ENCODE data around the gene CMSS1.

CMSS1 gene

DNA sequence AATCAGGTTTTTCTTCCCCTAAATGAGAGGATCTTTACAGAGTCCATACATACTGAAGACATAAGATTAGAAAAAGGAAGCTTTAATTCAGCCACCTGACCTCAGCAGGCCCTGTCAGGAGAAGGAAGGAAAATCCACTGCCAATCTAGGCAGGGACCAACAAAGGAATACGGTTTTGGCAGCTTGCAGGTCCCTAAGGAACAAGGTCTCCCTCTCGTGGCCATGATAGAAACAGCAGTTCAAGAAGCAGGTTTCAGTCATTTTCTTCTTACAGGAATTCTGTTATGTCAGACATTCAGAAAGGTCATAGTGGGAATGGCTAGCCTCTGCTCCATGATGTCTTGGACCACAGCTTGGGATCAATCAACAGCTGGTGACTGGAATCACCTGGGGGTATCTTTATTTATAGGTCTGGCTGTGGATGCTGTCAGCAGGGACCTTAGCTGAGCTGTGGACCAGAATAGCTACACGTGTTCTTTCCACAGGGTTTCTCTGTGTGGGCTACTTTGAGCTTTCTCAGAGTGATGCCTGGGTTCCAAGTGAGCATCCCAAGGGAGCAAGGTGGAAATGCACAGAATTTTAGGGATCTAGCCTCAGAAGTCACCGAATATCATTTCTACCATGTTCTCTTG lies 9.4 kb upstream of the CMSS1 start:
- TF ChIP-seq, protein P1, sequence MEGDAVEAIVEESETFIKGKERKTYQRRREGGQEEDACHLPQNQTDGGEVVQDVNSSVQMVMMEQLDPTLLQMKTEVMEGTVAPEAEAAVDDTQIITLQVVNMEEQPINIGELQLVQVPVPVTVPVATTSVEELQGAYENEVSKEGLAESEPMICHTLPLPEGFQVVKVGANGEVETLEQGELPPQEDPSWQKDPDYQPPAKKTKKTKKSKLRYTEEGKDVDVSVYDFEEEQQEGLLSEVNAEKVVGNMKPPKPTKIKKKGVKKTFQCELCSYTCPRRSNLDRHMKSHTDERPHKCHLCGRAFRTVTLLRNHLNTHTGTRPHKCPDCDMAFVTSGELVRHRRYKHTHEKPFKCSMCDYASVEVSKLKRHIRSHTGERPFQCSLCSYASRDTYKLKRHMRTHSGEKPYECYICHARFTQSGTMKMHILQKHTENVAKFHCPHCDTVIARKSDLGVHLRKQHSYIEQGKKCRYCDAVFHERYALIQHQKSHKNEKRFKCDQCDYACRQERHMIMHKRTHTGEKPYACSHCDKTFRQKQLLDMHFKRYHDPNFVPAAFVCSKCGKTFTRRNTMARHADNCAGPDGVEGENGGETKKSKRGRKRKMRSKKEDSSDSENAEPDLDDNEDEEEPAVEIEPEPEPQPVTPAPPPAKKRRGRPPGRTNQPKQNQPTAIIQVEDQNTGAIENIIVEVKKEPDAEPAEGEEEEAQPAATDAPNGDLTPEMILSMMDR (IDR thresholded peaks at IDR 0.05; ENCODE audit: control extremely low read depth, extremely low read depth, low read depth, missing control alignments) = peak; percentile 70
- ChIA-PET CTCF (interaction anchor here (0.7 to 2.0 kb wide), 17 partner anchors 9 to 995 kb away, joined by 3 to 10 read pairs (median 4); partner anchors contain the start of gene CMSS1), POLR2A (no interaction called here)
- DNase-seq (ENCODE audit: extremely low spot score) = peak; percentile 38

DNA sequence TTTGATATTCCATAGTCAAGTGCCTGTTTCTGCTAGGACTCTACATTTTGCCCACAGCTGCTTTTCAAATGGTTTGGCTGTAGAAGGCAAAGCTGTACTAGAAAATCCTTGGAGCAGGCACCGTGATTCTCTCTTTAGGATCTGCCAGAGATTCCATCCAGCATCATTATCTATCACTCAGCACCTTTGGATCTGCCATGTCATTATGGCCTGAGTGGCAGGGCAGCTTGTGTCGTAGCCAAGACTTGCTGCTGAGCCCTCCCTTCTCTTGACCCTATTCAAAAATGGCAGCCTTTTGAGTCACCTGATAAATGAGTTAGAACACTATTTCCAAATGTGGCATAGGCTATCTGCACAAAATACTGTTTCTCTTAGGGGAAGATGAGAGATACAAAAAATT lies 8.1 kb upstream of the CMSS1 start:
- no peak for DNase-seq (ENCODE audit: extremely low spot score)
- ChIA-PET CTCF (interaction anchor here (1.5 to 3.1 kb wide), 3 partner anchors 20 to 992 kb away, joined by 3 to 10 read pairs (median 8); no protein-coding TSS in a partner anchor), POLR2A (no interaction called here)
- TF ChIP-seq, protein P1 (IDR thresholded peaks at IDR 0.05; ENCODE audit: control extremely low read depth, extremely low read depth, low read depth, missing control alignments) = no peak

DNA sequence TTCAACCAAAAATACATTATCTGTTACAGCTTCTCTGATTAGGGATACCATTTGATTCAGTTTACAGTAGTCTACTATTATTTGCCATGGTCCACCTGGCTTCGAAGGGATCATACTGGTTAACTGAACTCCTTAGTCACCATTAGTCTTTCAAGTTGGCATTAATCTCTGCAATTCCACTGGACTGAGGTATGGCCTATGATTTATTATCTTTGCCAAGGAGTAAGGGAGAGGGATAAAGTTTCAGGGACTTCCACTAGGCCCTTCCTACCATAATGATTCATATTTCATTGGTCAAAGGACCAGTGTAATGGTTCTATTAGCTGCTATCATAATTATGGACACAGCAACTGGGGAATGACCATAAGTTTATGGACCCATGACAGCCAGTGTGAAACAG lies 7.3 kb upstream of the CMSS1 start:
- ChIA-PET CTCF (interaction anchor here (1.1 to 3.1 kb wide), 5 partner anchors 13 to 994 kb away, joined by 3 to 8 read pairs (median 3); no protein-coding TSS in a partner anchor), POLR2A (no interaction called here)
- no peak for DNase-seq (ENCODE audit: extremely low spot score)

DNA sequence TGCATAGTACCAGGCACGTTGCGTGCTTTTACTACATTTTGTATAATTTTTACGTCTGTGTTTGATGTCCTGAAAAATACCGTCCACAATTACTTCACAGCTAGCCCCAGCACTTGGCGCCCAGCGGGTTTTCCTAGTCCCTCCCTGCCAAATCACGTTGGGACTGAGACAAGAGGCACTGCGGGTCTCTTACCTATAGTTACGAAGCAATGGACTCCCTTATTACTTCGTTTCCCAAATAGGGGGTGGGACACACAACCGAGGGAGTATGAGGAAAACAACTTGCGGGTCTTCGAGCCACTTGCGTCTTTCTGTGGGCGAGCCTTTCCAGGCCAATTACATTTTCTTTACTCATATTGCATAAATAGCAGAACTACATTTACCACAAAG lies 620 bp upstream of the CMSS1 start:
- TF ChIP-seq, protein P1 (IDR thresholded peaks at IDR 0.05; ENCODE audit: control extremely low read depth, extremely low read depth, low read depth, missing control alignments) = no peak
- no peak for DNase-seq (ENCODE audit: extremely low spot score)
- POLR2A ChIA-PET = no interaction called here
- CTCF ChIA-PET = interaction anchor here (1.0 to 1.8 kb wide), 4 partner anchors 9 to 437 kb away, joined by 3 to 5 read pairs (median 4); no protein-coding TSS in a partner anchor

More for the DNA sequence above, 7.3 kb upstream of the CMSS1 start:
- TF ChIP-seq, protein P1 (IDR thresholded peaks at IDR 0.05; ENCODE audit: control extremely low read depth, extremely low read depth, low read depth, missing control alignments) = no peak

DNA sequence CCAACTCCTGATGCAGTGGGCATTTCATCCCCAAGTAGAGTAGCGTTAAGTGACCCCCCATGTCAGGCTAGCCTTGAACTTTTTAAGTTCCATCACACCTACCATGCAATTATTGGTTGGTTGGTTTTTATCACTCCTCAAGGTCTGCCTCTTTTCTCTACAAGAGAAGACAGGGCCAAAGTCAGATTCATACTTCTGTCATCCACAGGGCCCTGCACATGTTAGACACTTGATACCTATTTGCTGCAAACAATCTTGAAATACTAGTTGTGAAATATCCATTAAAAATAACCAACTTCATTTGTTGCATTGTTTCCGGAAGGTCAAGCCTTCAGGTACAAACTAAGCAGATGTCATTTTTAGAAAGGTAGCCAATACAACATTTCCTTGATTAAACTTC lies 1.2 kb downstream of the CMSS1 start:
- TF ChIP-seq, protein P1 (IDR thresholded peaks at IDR 0.05; ENCODE audit: control extremely low read depth, extremely low read depth, low read depth, missing control alignments) = no peak
- DNase-seq (ENCODE audit: extremely low spot score) = no peak
- POLR2A ChIA-PET = no interaction called here
- CTCF ChIA-PET = interaction anchor here (1.8 to 7.9 kb wide), 2 partner anchors 10 to 14 kb away, joined by 5 to 76 read pairs; no protein-coding TSS in a partner anchor

DNA sequence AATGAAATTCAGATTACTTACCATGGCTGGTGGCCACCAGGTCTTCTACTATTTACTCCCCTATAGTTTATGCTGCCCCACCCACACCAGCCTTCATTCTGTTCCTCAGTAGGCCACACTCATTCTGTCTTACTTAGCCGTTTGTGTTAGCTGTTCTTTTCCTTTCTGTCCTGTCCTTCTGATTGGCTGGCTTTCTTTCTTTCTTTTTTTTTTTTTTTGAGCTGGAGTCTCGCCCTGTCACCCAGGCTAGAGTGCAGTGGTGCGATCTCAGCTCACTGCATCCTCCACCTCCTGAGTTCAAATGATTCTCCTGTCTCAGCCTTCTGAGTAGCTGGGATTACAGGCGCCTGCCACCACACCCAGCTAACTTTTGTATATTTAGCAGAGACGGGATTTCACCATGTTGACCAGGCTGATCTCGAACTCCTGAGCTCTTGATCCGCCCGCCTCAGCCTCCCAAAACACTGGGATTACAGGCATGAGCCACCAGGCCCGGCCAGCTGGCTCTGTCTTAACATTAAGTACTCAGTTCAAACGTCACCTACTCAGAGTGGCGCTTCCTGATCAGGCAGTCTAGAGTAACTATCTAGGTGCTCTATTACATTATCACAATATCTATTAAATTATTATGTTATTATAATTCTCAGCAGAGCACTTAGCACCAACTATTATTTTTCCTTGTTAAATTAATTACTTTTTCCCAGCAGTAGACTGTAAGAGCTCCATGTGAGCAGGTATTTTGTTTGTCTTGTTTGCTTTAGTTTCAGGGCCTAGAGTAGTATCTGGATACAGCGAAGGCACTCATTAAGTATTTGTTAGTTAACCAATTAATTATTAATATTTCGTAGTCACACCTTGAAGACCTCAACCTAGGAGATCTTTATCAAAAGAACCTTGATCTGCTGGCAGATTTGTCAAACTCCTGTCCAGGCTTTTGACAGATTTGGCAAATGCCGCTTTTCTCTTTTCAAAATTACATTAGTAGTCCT lies 6.4 kb downstream of the CMSS1 start:
- DNase-seq (ENCODE audit: extremely low spot score) = no peak
- TF ChIP-seq, protein P1 (IDR thresholded peaks at IDR 0.05; ENCODE audit: control extremely low read depth, extremely low read depth, low read depth, missing control alignments) = no peak
- ChIA-PET POLR2A (interaction anchor here (0.6 kb wide), 1 partner anchor 10 kb away, joined by 4 read pairs; no protein-coding TSS in a partner anchor), CTCF (interaction anchor here (1.3 to 7.9 kb wide), 5 partner anchors 8 to 430 kb away, joined by 3 to 76 read pairs (median 6); no protein-coding TSS in a partner anchor)
